Activated naive CD4-positive, alpha-beta T cell treated with anti-CD3 and anti-CD28 coated beads for 36 hours (primary cell): ENCODE results near the gene BEST2. TPM values are rescaled to one million over a fixed set of nuclear protein-coding genes. Genes with fewer than 3 reads are reported as not detected.

ENCODE experiments used
- CTCF ChIA-PET: fragments of 350-600 bp; sonication (Branson Sonifier 250); formaldehyde crosslinking; loops from one replicate; lab custom pipeline; 2021; ENCODE audit warnings: antibody characterized with exemption; lab: Charles Lee
- DNase-seq: peaks from one replicate; pipeline ENCODE4 v3.0.0-alpha.2; 2020
- H3K27ac Mint-ChIP-seq: one replicate; pipeline ENCODE4 v1.8.0; 2021; ENCODE audit warnings: mild to moderate bottlenecking, mixed read lengths
- H3K27me3 Mint-ChIP-seq: one replicate; pipeline ENCODE4 v1.8.0; 2021; ENCODE audit warnings: low read depth, mixed read lengths
- H3K36me3 Mint-ChIP-seq: one replicate; pipeline ENCODE4 v1.8.0; 2021; ENCODE audit warnings: low read depth, mixed read lengths
- H3K4me1 Mint-ChIP-seq: one replicate; pipeline ENCODE4 v1.8.0; 2021; ENCODE audit warnings: low read depth, mixed read lengths
- H3K4me3 Mint-ChIP-seq: one replicate; pipeline ENCODE4 v1.8.0; 2021; ENCODE audit warnings: mild to moderate bottlenecking, moderate library complexity, mixed read lengths
- H3K9me3 Mint-ChIP-seq: one replicate; pipeline ENCODE4 v1.8.0; 2021; ENCODE audit warnings: mixed read lengths
- intact Hi-C: fragments of 100-400 bp; cut with micrococcal nuclease; formaldehyde crosslinking; loops from one replicate; pipeline ENCODE4 v1.15.1; 2023
- total RNA-seq, 2 experiments: library from RNA; stranded (reverse); gene quantifications; one replicate each; pipeline ENCODE4 v1.2.3, GENCODE V29; 2021

The BEST2 gene
- total RNA-seq, 2 experiments from 2014 or later, result not detected

- no peaks in the 10 kb centered on the region for H3K9me3 Mint-ChIP-seq
- H3K27me3 Mint-ChIP-seq, result no peaks in the 10 kb centered on the region
- H3K27ac Mint-ChIP-seq, result no peak overlapping the region
- H3K4me3 Mint-ChIP-seq, result no peak overlapping the region
- no peak for DNase-seq
- intact Hi-C loops, result no loop called here
- CTCF ChIA-PET, result interaction anchor here (7.4 to 8.8 kb wide), 2 partner anchors 11 to 23 kb away, joined by 105 to 303 read pairs; partner anchors contain the start of genes JUNB, PRDX2 and THSD8
- peaks cover 13% of the 10 kb centered on the region for H3K4me1 Mint-ChIP-seq
- no peaks in the 10 kb centered on the region for H3K36me3 Mint-ChIP-seq
Measured at GRCh38 chr19:12773571-12773970, 22.0 kb downstream of the BEST2 start.

GRCh38 chr19:12774588-12775555 lies 23.3 kb downstream of the BEST2 start, which contains the start of gene HOOK2:
TSS of gene HOOK2 (minus strand) at chr19:12775552. CDS start at chr19:12775449, 103 bp downstream.
- Mint-ChIP-seq H3K4me1 (peaks cover 24% of the 10 kb centered on the region), H3K36me3 (no peaks in the 10 kb centered on the region), H3K27ac (peak within 1 kb of the TSS; percentile 56), H3K27me3 (no peaks in the 10 kb centered on the region), H3K9me3 (no peaks in the 10 kb centered on the region), H3K4me3 (peak within 1 kb of the TSS; percentile 74)
- peak; percentile 34 for DNase-seq
- CTCF ChIA-PET, result interaction anchor here (0.6 to 8.8 kb wide), 4 partner anchors 12 to 136 kb away, joined by 3 to 303 read pairs (median 55); partner anchors contain the start of genes JUNB, PRDX2 and THSD8
- intact Hi-C loops, result loop anchor here (1.0 kb wide), 1 partner anchor 65 kb away; no protein-coding TSS in a partner anchor

- CTCF ChIA-PET, result interaction anchor here (0.6 to 8.8 kb wide), 8 partner anchors 10 to 1409 kb away, joined by 3 to 303 read pairs (median 12); partner anchors contain the start of genes JUNB, PRDX2 and THSD8
- peak overlapping the region; percentile 82 for H3K27ac Mint-ChIP-seq
- no peaks in the 10 kb centered on the region for H3K9me3 Mint-ChIP-seq
- peak; percentile 85 for DNase-seq
- no peaks in the 10 kb centered on the region for H3K27me3 Mint-ChIP-seq
- H3K36me3 Mint-ChIP-seq, result no peaks in the 10 kb centered on the region
- peaks cover 30% of the 10 kb centered on the region for H3K4me1 Mint-ChIP-seq
- intact Hi-C loops, result loop anchor here (1.0 kb wide), 1 partner anchor 19 kb away; no protein-coding TSS in a partner anchor
- H3K4me3 Mint-ChIP-seq, result peak overlapping the region; percentile 72
Measured at GRCh38 chr19:12777217-12778016, 25.8 kb downstream of the BEST2 start.

- CTCF ChIA-PET, result interaction anchor here (3.7 to 8.8 kb wide), 4 partner anchors 9 to 69 kb away, joined by 18 to 303 read pairs (median 70); partner anchors contain the start of genes JUNB, PRDX2 and THSD8
- peak; percentile 63 for DNase-seq
- H3K4me3 Mint-ChIP-seq, result peak overlapping the region; percentile 72
- H3K36me3 Mint-ChIP-seq, result no peaks in the 10 kb centered on the region
- no peaks in the 10 kb centered on the region for H3K9me3 Mint-ChIP-seq
- H3K27me3 Mint-ChIP-seq, result no peaks in the 10 kb centered on the region
- H3K4me1 Mint-ChIP-seq, result peaks cover 31% of the 10 kb centered on the region
- intact Hi-C loops, result no loop called here
- peak overlapping the region; percentile 82 for H3K27ac Mint-ChIP-seq
Measured at GRCh38 chr19:12778017-12778904, 26.7 kb downstream of the BEST2 start.

GRCh38 chr19:12778905-12779161 lies 27.2 kb downstream of the BEST2 start:
- Mint-ChIP-seq H3K4me3 (peak overlapping the region; percentile 72), H3K27me3 (no peaks in the 10 kb centered on the region), H3K9me3 (no peaks in the 10 kb centered on the region), H3K27ac (peak overlapping the region; percentile 82), H3K36me3 (no peaks in the 10 kb centered on the region), H3K4me1 (peaks cover 35% of the 10 kb centered on the region)
- intact Hi-C loops, result no loop called here
- CTCF ChIA-PET, result interaction anchor here (3.7 to 8.8 kb wide), 4 partner anchors 9 to 69 kb away, joined by 18 to 303 read pairs (median 70); partner anchors contain the start of genes JUNB, PRDX2 and THSD8
- DNase-seq, result no peak

- Mint-ChIP-seq H3K36me3 (no peaks in the 10 kb centered on the region), H3K27ac (peak overlapping the region; percentile 82), H3K27me3 (no peaks in the 10 kb centered on the region), H3K4me1 (peaks cover 35% of the 10 kb centered on the region), H3K9me3 (no peaks in the 10 kb centered on the region), H3K4me3 (peak overlapping the region; percentile 72)
- DNase-seq, result peak; percentile 23
- CTCF ChIA-PET, result interaction anchor here (3.7 to 8.8 kb wide), 4 partner anchors 8 to 68 kb away, joined by 18 to 303 read pairs (median 70); partner anchors contain the start of genes JUNB, PRDX2 and THSD8
- intact Hi-C loops, result no loop called here
Measured at GRCh38 chr19:12779162-12779993, 27.8 kb downstream of the BEST2 start.

GRCh38 chr19:12782174-12782423 lies 30.5 kb downstream of the BEST2 start:
- Mint-ChIP-seq H3K27ac (peak overlapping the region; percentile 93), H3K36me3 (no peaks in the 10 kb centered on the region), H3K9me3 (no peaks in the 10 kb centered on the region), H3K4me3 (peak overlapping the region; percentile 74), H3K4me1 (peaks cover 36% of the 10 kb centered on the region), H3K27me3 (no peaks in the 10 kb centered on the region)
- intact Hi-C loops, result loop anchor here (1.0 to 10.0 kb wide), 4 partner anchors 9 to 1063 kb away; partner anchors contain the start of genes CALR, JUNB and LYL1
- CTCF ChIA-PET, result interaction anchor here (1.4 to 3.1 kb wide), 3 partner anchors 12 to 22 kb away, joined by 3 to 40 read pairs (median 4); partner anchors contain the start of gene JUNB
- no peak for DNase-seq

GRCh38 chr19:12782424-12783290 lies 31.1 kb downstream of the BEST2 start:
- intact Hi-C loops, result loop anchor here (1.0 to 10.0 kb wide), 4 partner anchors 9 to 1062 kb away; partner anchors contain the start of genes CALR, JUNB and LYL1
- Mint-ChIP-seq H3K27ac (peak overlapping the region; percentile 93), H3K27me3 (no peaks in the 10 kb centered on the region), H3K9me3 (no peaks in the 10 kb centered on the region), H3K36me3 (no peaks in the 10 kb centered on the region), H3K4me1 (peaks cover 32% of the 10 kb centered on the region), H3K4me3 (peak overlapping the region; percentile 74)
- DNase-seq, result peak; percentile 93
- CTCF ChIA-PET, result interaction anchor here (1.4 to 3.1 kb wide), 3 partner anchors 11 to 23 kb away, joined by 3 to 40 read pairs (median 4); partner anchors contain the start of gene JUNB

GRCh38 chr19:12783291-12783848 lies 31.8 kb downstream of the BEST2 start:
- Mint-ChIP-seq H3K27ac (peak overlapping the region; percentile 77), H3K4me1 (peaks cover 33% of the 10 kb centered on the region), H3K27me3 (no peaks in the 10 kb centered on the region), H3K9me3 (no peaks in the 10 kb centered on the region), H3K36me3 (no peaks in the 10 kb centered on the region), H3K4me3 (peak overlapping the region; percentile 48)
- intact Hi-C loops, result loop anchor here (2.0 to 10.0 kb wide), 3 partner anchors 155 to 1061 kb away; partner anchors contain the start of genes CALR and LYL1
- peak; percentile 90 for DNase-seq
- CTCF ChIA-PET, result interaction anchor here (1.4 to 3.1 kb wide), 2 partner anchors 11 to 23 kb away, joined by 4 to 40 read pairs; partner anchors contain the start of gene JUNB
